ENCODE data around the gene CCDC138. TPM values are rescaled to one million over a fixed set of nuclear protein-coding genes. Genes with fewer than 3 reads are reported as not detected.

CCDC138 gene
- total and polyA plus RNA-seq, 2 of the 13 experiments (the other 11 are each of a cell fraction or from before 2014, with no cell fraction given) = 5.6 to 32.5 TPM

DNA sequence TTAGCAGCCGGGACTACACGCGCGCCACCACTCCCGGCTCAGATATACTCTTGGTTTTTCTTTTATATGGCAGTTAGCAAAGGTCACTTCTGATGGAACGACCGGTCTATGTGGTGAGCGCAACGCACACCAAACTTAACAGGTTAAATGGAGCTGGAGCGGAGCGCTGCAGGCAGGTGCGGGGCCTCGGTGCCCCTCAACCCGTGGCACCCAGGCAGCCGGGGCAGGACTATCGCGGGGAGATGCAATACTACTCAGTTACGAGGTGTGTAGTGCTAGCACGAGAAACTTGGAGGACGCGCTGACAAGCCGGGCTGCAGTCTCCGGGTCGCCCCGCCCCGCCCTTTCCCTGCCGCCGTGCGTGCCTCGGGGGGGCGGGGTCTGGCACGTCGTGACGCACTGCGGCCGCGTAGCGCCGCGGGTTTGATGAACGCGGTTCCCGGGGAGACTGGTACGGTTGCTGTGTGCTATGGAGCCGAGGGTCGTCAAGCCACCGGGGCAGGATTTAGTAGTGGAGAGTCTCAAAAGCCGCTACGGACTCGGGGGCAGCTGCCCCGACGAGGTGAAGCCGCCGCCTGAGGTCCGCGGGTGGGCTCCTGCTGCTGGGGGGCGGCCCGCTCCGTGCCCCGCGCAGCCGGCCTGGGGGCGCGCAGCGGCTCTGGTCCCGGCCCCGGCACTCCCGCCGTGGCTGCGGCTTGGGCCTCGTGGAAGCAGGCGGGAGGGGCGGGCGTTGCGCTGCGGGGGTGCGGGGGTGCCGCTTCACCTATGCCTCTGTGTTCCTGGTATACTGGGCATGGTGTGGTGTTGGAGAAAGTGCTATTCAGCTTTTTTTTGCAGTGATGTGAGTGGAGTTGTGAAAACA is at the start of gene CCDC138 (continued):
- TF ChIP-seq HDAC1 (CRISPR knock-in tag; IDR thresholded peaks at IDR 0.05) = peak; percentile 94
- TF ChIP-seq ZNF709 (CRISPR knock-in tag; IDR thresholded peaks at IDR 0.05) = peak; percentile 78; the same call in 1 of the 2 replicates
- TF ChIP-seq ZNF75D (CRISPR knock-in tag; IDR thresholded peaks at IDR 0.05; ENCODE audit: borderline replicate concordance) = no peak
- peak; percentile 74; the same call in 1 of the 2 replicates for TF ChIP-seq DMAP1 (CRISPR knock-in tag; IDR thresholded peaks at IDR 0.05)
- TF ChIP-seq, protein P1, sequence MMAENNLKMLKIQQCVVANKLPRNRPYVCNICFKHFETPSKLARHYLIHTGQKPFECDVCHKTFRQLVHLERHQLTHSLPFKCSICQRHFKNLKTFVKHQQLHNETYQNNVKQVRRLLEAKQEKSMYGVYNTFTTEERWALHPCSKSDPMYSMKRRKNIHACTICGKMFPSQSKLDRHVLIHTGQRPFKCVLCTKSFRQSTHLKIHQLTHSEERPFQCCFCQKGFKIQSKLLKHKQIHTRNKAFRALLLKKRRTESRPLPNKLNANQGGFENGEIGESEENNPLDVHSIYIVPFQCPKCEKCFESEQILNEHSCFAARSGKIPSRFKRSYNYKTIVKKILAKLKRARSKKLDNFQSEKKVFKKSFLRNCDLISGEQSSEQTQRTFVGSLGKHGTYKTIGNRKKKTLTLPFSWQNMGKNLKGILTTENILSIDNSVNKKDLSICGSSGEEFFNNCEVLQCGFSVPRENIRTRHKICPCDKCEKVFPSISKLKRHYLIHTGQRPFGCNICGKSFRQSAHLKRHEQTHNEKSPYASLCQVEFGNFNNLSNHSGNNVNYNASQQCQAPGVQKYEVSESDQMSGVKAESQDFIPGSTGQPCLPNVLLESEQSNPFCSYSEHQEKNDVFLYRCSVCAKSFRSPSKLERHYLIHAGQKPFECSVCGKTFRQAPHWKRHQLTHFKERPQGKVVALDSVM (CRISPR knock-in tag; IDR thresholded peaks at IDR 0.05) = peak; percentile 56
- TF ChIP-seq, protein P2, sequence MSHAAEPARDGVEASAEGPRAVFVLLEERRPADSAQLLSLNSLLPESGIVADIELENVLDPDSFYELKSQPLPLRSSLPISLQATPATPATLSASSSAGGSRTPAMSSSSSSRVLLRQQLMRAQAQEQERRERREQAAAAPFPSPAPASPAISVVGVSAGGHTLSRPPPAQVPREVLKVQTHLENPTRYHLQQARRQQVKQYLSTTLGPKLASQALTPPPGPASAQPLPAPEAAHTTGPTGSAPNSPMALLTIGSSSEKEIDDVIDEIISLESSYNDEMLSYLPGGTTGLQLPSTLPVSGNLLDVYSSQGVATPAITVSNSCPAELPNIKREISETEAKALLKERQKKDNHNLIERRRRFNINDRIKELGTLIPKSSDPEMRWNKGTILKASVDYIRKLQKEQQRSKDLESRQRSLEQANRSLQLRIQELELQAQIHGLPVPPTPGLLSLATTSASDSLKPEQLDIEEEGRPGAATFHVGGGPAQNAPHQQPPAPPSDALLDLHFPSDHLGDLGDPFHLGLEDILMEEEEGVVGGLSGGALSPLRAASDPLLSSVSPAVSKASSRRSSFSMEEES (CRISPR knock-in tag; IDR thresholded peaks at IDR 0.05) = peak; percentile 58
- no peak for TF ChIP-seq DNMT3B (CRISPR knock-in tag; conservative IDR thresholded peaks at IDR 0.05)
- no peak for TF ChIP-seq ZBTB8A (CRISPR knock-in tag; IDR thresholded peaks at IDR 0.05; ENCODE audit: borderline replicate concordance, low read depth)
- no peak for TF ChIP-seq NFIB (CRISPR knock-in tag; IDR thresholded peaks at IDR 0.05; ENCODE audit: borderline replicate concordance)
- TF ChIP-seq ZNF768 (CRISPR knock-in tag; IDR thresholded peaks at IDR 0.05) = peak; percentile 57; the same call in 1 of the 2 replicates
- no peak for TF ChIP-seq ZNF432 (CRISPR knock-in tag; IDR thresholded peaks at IDR 0.05; ENCODE audit: borderline replicate concordance)
- TF ChIP-seq ZNF101 (CRISPR knock-in tag; IDR thresholded peaks at IDR 0.05; ENCODE audit: borderline replicate concordance, low read depth) = no peak
- no peak; the same call in 1 of the 2 replicates for TF ChIP-seq ZBTB42 (CRISPR knock-in tag; IDR thresholded peaks at IDR 0.05)
- TF ChIP-seq ZNF572 (CRISPR knock-in tag; IDR thresholded peaks at IDR 0.05) = peak; percentile 43; the same call in 1 of the 2 replicates
- TF ChIP-seq ZFP90 (CRISPR knock-in tag; IDR thresholded peaks at IDR 0.05; ENCODE audit: borderline replicate concordance) = peak; percentile 70; the same call in 1 of the 2 replicates
- TF ChIP-seq ETV6 (CRISPR knock-in tag; conservative IDR thresholded peaks at IDR 0.05) = peak; percentile 84
- TF ChIP-seq RNF2 (conservative IDR thresholded peaks at IDR 0.05; ENCODE audit: low read depth) = peak; percentile 83
- no peak for TF ChIP-seq SUZ12 (IDR thresholded peaks at IDR 0.05; ENCODE audit: low read depth, low read length)
- TF ChIP-seq PHF21A (CRISPR knock-in tag; IDR thresholded peaks at IDR 0.05) = no peak; the same call in 1 of the 2 replicates
- TF ChIP-seq AKAP8 (CRISPR knock-in tag; IDR thresholded peaks at IDR 0.05) = peak; percentile 91
- TF ChIP-seq AGO1 (IDR thresholded peaks at IDR 0.05; ENCODE audit: low read depth, low read length, poor library complexity, severe bottlenecking) = peak; percentile 80
- TF ChIP-seq YEATS4 (CRISPR knock-in tag; IDR thresholded peaks at IDR 0.05; ENCODE audit: borderline replicate concordance) = peak; percentile 83
- TF ChIP-seq ZNF17 (CRISPR knock-in tag; IDR thresholded peaks at IDR 0.05) = no peak
- peak; percentile 47; the same call in 1 of the 2 replicates for TF ChIP-seq ZNF44 (CRISPR knock-in tag; IDR thresholded peaks at IDR 0.05)
- TF ChIP-seq NCOA5 (CRISPR knock-in tag; IDR thresholded peaks at IDR 0.05) = no peak
- no peak for TF ChIP-seq ZNF674 (CRISPR knock-in tag; IDR thresholded peaks at IDR 0.05; ENCODE audit: low read depth)
- TF ChIP-seq SALL2 (CRISPR knock-in tag; IDR thresholded peaks at IDR 0.05) = peak; percentile 95
- peak; percentile 78 for TF ChIP-seq ZNF441 (CRISPR knock-in tag; IDR thresholded peaks at IDR 0.05; ENCODE audit: borderline replicate concordance)

Data from HepG2 (cell line).